Activated CD4-positive, alpha-beta memory T cell treated with anti-CD3 and anti-CD28 coated beads, Interleukin-2, amount 10 ng/mL, durations not matched to agents 7 days and 5 days (primary cell): Measurements from ENCODE around the gene CNNM1. TPM values are rescaled to one million over a fixed set of nuclear protein-coding genes. Genes with fewer than 3 reads are reported as not detected.

ENCODE experiments used
- CTCF ChIA-PET: fragments of 350-600 bp; sonication (Branson Sonifier 250); formaldehyde crosslinking; loops from one replicate; lab custom pipeline; 2021; ENCODE audit warnings: antibody characterized with exemption, inconsistent platforms; lab: Charles Lee
- POLR2A ChIA-PET: fragments of 350-600 bp; sonication (Branson Sonifier 250); formaldehyde crosslinking; loops from one replicate; lab custom pipeline; 2021; ENCODE audit warnings: antibody characterized with exemption; lab: Charles Lee
- DNase-seq: peaks from one replicate; pipeline ENCODE4 v3.0.0-alpha.2; 2020
- H3K27ac Mint-ChIP-seq: one replicate; pipeline ENCODE4 v1.8.0; 2021; ENCODE audit warnings: mild to moderate bottlenecking, mixed read lengths
- H3K27me3 Mint-ChIP-seq: one replicate; pipeline ENCODE4 v1.8.0; 2021; ENCODE audit warnings: mixed read lengths
- H3K36me3 Mint-ChIP-seq: one replicate; pipeline ENCODE4 v1.8.0; 2021; ENCODE audit warnings: low read depth, mixed read lengths
- H3K4me1 Mint-ChIP-seq: one replicate; pipeline ENCODE4 v1.8.0; 2021; ENCODE audit warnings: mixed read lengths
- H3K4me3 Mint-ChIP-seq: one replicate; pipeline ENCODE4 v1.8.0; 2021; ENCODE audit warnings: mild to moderate bottlenecking, mixed read lengths
- H3K9me3 Mint-ChIP-seq: one replicate; pipeline ENCODE4 v1.8.0; 2021; ENCODE audit warnings: mixed read lengths
- total RNA-seq, 2 experiments: library from RNA; stranded (reverse); gene quantifications; one replicate each; pipeline ENCODE4 v1.2.3, GENCODE V29; 2021

Gene CNNM1
- total RNA-seq, 2 experiments from 2014 or later, result 0.08 TPM

- DNase-seq, result no peak
- CTCF ChIA-PET, result interaction anchor here (0.5 kb wide), 1 partner anchor 1598 kb away, joined by 3 read pairs; no protein-coding TSS in a partner anchor
- Mint-ChIP-seq H3K4me1 (no peaks in the 10 kb centered on the region), H3K4me3 (no peak overlapping the region), H3K27ac (no peak overlapping the region), H3K27me3 (peaks cover 2% of the 10 kb centered on the region), H3K9me3 (no peaks in the 10 kb centered on the region), H3K36me3 (no peaks in the 10 kb centered on the region)
- POLR2A ChIA-PET, result interaction anchor here (0.6 kb wide), 1 partner anchor 229 kb away, joined by 3 read pairs; no protein-coding TSS in a partner anchor
These were observed 11.1 kb upstream of the CNNM1 start for GRCh38 chr10:99318048-99318447.

GRCh38 chr10:99318475-99318874 lies 10.7 kb upstream of the CNNM1 start:
- ChIA-PET CTCF (interaction anchor here (0.5 kb wide), 1 partner anchor 1598 kb away, joined by 3 read pairs; no protein-coding TSS in a partner anchor), POLR2A (interaction anchor here (0.6 kb wide), 1 partner anchor 229 kb away, joined by 3 read pairs; no protein-coding TSS in a partner anchor)
- Mint-ChIP-seq H3K27me3 (peaks cover 4% of the 10 kb centered on the region), H3K4me3 (no peak overlapping the region), H3K27ac (no peak overlapping the region), H3K9me3 (no peaks in the 10 kb centered on the region), H3K4me1 (no peaks in the 10 kb centered on the region), H3K36me3 (no peaks in the 10 kb centered on the region)
- DNase-seq, result no peak

GRCh38 chr10:99325281-99325680 lies 3.9 kb upstream of the CNNM1 start:
- no peak for DNase-seq
- Mint-ChIP-seq H3K27me3 (peaks cover 15% of the 10 kb centered on the region), H3K36me3 (no peaks in the 10 kb centered on the region), H3K27ac (no peak overlapping the region), H3K4me3 (no peak overlapping the region), H3K9me3 (no peaks in the 10 kb centered on the region), H3K4me1 (peaks cover under 1% of the 10 kb centered on the region)
- ChIA-PET POLR2A (no interaction called here), CTCF (interaction anchor here (1.3 kb wide), 1 partner anchor 66 kb away, joined by 3 read pairs; no protein-coding TSS in a partner anchor)

GRCh38 chr10:99326871-99327270 lies 2.3 kb upstream of the CNNM1 start:
- ChIA-PET CTCF (interaction anchor here (1.3 kb wide), 1 partner anchor 65 kb away, joined by 3 read pairs; no protein-coding TSS in a partner anchor), POLR2A (no interaction called here)
- Mint-ChIP-seq H3K36me3 (peaks cover 6% of the 10 kb centered on the region), H3K4me3 (no peak overlapping the region), H3K27me3 (peaks cover 31% of the 10 kb centered on the region), H3K9me3 (no peaks in the 10 kb centered on the region), H3K4me1 (peaks cover 7% of the 10 kb centered on the region), H3K27ac (no peak overlapping the region)
- DNase-seq, result no peak

GRCh38 chr10:99328579-99329303 lies 415 bp upstream of the CNNM1 start:
- peaks cover 7% of the 10 kb centered on the region for H3K4me1 Mint-ChIP-seq
- ChIA-PET POLR2A (interaction anchor here (0.6 kb wide), 1 partner anchor 1194 kb away, joined by 3 read pairs; the partner anchor contains the start of gene R3HCC1L), CTCF (no interaction called here)
- no peaks in the 10 kb centered on the region for H3K9me3 Mint-ChIP-seq
- peaks cover 6% of the 10 kb centered on the region for H3K36me3 Mint-ChIP-seq
- peaks cover 36% of the 10 kb centered on the region for H3K27me3 Mint-ChIP-seq
- DNase-seq, result no peak
- no peak overlapping the region for H3K4me3 Mint-ChIP-seq
- no peak overlapping the region for H3K27ac Mint-ChIP-seq

GRCh38 chr10:99329554-99330346 lies 594 bp downstream of the CNNM1 start:
- H3K9me3 Mint-ChIP-seq, result no peaks in the 10 kb centered on the region
- ChIA-PET CTCF (no interaction called here), POLR2A (interaction anchor here (1.0 kb wide), 1 partner anchor 291 kb away, joined by 4 read pairs; no protein-coding TSS in a partner anchor)
- H3K4me1 Mint-ChIP-seq, result peaks cover 7% of the 10 kb centered on the region
- H3K36me3 Mint-ChIP-seq, result peaks cover 6% of the 10 kb centered on the region
- H3K27me3 Mint-ChIP-seq, result peaks cover 36% of the 10 kb centered on the region
- DNase-seq, result peak; percentile 16
- H3K4me3 Mint-ChIP-seq, result no peak overlapping the region
- no peak overlapping the region for H3K27ac Mint-ChIP-seq

GRCh38 chr10:99330347-99330924 lies 1.3 kb downstream of the CNNM1 start:
- no peak for DNase-seq
- Mint-ChIP-seq H3K36me3 (peaks cover 6% of the 10 kb centered on the region), H3K27me3 (peaks cover 36% of the 10 kb centered on the region), H3K9me3 (no peaks in the 10 kb centered on the region), H3K4me3 (peak overlapping the region; percentile 27), H3K4me1 (peaks cover 7% of the 10 kb centered on the region), H3K27ac (no peak overlapping the region)
- POLR2A ChIA-PET, result interaction anchor here (1.0 kb wide), 1 partner anchor 290 kb away, joined by 4 read pairs; no protein-coding TSS in a partner anchor
- CTCF ChIA-PET, result no interaction called here

GRCh38 chr10:99331207-99331803 lies 2.1 kb downstream of the CNNM1 start:
- no peak overlapping the region for H3K4me3 Mint-ChIP-seq
- no peak for DNase-seq
- H3K36me3 Mint-ChIP-seq, result peaks cover 6% of the 10 kb centered on the region
- ChIA-PET POLR2A (no interaction called here), CTCF (no interaction called here)
- H3K4me1 Mint-ChIP-seq, result peaks cover 7% of the 10 kb centered on the region
- no peak overlapping the region for H3K27ac Mint-ChIP-seq
- H3K27me3 Mint-ChIP-seq, result peaks cover 39% of the 10 kb centered on the region
- no peaks in the 10 kb centered on the region for H3K9me3 Mint-ChIP-seq

GRCh38 chr10:99337311-99337811 lies 8.2 kb downstream of the CNNM1 start:
- H3K4me3 Mint-ChIP-seq, result no peak overlapping the region
- DNase-seq, result no peak
- peaks cover 18% of the 10 kb centered on the region for H3K27me3 Mint-ChIP-seq
- H3K36me3 Mint-ChIP-seq, result no peaks in the 10 kb centered on the region
- ChIA-PET CTCF (interaction anchor here (1.5 kb wide), 1 partner anchor 32 kb away, joined by 3 read pairs; no protein-coding TSS in a partner anchor), POLR2A (no interaction called here)
- no peaks in the 10 kb centered on the region for H3K4me1 Mint-ChIP-seq
- no peak overlapping the region for H3K27ac Mint-ChIP-seq
- H3K9me3 Mint-ChIP-seq, result no peaks in the 10 kb centered on the region

- Mint-ChIP-seq H3K4me3 (no peak overlapping the region), H3K27me3 (peaks cover 15% of the 10 kb centered on the region), H3K9me3 (no peaks in the 10 kb centered on the region), H3K27ac (no peak overlapping the region), H3K4me1 (no peaks in the 10 kb centered on the region), H3K36me3 (no peaks in the 10 kb centered on the region)
- CTCF ChIA-PET, result interaction anchor here (0.8 to 1.5 kb wide), 2 partner anchors 31 to 43 kb away, joined by 3 to 4 read pairs; no protein-coding TSS in a partner anchor
- POLR2A ChIA-PET, result no interaction called here
- DNase-seq, result no peak
These were observed 8.7 kb downstream of the CNNM1 start for GRCh38 chr10:99337901-99338300.

GRCh38 chr10:99339077-99339476 lies 9.9 kb downstream of the CNNM1 start:
- Mint-ChIP-seq H3K4me3 (no peak overlapping the region), H3K36me3 (no peaks in the 10 kb centered on the region), H3K27ac (no peak overlapping the region), H3K4me1 (no peaks in the 10 kb centered on the region), H3K27me3 (peaks cover 16% of the 10 kb centered on the region), H3K9me3 (no peaks in the 10 kb centered on the region)
- CTCF ChIA-PET, result no interaction called here
- POLR2A ChIA-PET, result no interaction called here
- DNase-seq, result no peak

GRCh38 chr10:99339563-99340047 lies 10.4 kb downstream of the CNNM1 start:
- DNase-seq, result no peak
- Mint-ChIP-seq H3K36me3 (no peaks in the 10 kb centered on the region), H3K4me3 (no peak overlapping the region), H3K27me3 (peaks cover 18% of the 10 kb centered on the region), H3K27ac (no peak overlapping the region), H3K4me1 (no peaks in the 10 kb centered on the region), H3K9me3 (no peaks in the 10 kb centered on the region)
- POLR2A ChIA-PET, result no interaction called here
- CTCF ChIA-PET, result no interaction called here
